Astrocyte of the spinal cord (primary cell): Measurements from ENCODE around the gene METTL21C.

Experiments used
- DNase-seq: peaks from one replicate; pipeline ENCODE4 v3.0.0; 2011; ENCODE audit warnings: low read depth, low spot score
- H3K4me3 ChIP-seq: 2 replicates; pipeline ENCODE4 v1.5.1; 2011; ENCODE audit warnings: low read depth, mild to moderate bottlenecking, low read length, moderate library complexity
- in situ Hi-C: cut with HindIII; loops from 2 replicates; pipeline ENCODE4 v1.10.0; 2017; ENCODE audit warnings: low sequenced_read_pairs
- TF ChIP-seq, protein P1 (sequence below): IDR thresholded peaks from 2 replicates; pipeline ENCODE4 v1.5.1; 2012; ENCODE audit warnings: low read depth, mild to moderate bottlenecking, low read length, inconsistent platforms

Gene METTL21C

DNA sequence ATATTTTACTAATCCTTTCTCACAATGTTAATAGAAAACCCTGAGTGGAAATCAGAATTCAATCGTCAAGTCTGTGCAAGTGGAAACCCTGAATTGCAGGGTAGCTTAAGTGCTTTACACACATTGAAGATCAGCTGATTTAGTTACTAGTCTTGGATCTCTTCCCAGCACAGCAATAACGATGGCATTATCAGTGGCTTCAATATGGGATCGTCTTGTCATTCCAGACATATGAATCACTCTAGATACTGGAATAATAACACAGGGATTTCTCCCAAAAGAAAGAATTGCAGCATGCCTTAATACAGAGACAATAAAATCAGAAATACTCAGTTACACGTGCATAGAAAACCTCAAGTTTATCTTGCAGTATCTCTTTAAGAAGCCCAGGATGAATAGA, 12.6 kb upstream of the METTL21C start:
- TF ChIP-seq, protein P1, sequence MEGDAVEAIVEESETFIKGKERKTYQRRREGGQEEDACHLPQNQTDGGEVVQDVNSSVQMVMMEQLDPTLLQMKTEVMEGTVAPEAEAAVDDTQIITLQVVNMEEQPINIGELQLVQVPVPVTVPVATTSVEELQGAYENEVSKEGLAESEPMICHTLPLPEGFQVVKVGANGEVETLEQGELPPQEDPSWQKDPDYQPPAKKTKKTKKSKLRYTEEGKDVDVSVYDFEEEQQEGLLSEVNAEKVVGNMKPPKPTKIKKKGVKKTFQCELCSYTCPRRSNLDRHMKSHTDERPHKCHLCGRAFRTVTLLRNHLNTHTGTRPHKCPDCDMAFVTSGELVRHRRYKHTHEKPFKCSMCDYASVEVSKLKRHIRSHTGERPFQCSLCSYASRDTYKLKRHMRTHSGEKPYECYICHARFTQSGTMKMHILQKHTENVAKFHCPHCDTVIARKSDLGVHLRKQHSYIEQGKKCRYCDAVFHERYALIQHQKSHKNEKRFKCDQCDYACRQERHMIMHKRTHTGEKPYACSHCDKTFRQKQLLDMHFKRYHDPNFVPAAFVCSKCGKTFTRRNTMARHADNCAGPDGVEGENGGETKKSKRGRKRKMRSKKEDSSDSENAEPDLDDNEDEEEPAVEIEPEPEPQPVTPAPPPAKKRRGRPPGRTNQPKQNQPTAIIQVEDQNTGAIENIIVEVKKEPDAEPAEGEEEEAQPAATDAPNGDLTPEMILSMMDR, result no peak
- H3K4me3 ChIP-seq, result no peak overlapping the region
- in situ Hi-C loops, result no loop called here
- DNase-seq, result peak; percentile 87

DNA sequence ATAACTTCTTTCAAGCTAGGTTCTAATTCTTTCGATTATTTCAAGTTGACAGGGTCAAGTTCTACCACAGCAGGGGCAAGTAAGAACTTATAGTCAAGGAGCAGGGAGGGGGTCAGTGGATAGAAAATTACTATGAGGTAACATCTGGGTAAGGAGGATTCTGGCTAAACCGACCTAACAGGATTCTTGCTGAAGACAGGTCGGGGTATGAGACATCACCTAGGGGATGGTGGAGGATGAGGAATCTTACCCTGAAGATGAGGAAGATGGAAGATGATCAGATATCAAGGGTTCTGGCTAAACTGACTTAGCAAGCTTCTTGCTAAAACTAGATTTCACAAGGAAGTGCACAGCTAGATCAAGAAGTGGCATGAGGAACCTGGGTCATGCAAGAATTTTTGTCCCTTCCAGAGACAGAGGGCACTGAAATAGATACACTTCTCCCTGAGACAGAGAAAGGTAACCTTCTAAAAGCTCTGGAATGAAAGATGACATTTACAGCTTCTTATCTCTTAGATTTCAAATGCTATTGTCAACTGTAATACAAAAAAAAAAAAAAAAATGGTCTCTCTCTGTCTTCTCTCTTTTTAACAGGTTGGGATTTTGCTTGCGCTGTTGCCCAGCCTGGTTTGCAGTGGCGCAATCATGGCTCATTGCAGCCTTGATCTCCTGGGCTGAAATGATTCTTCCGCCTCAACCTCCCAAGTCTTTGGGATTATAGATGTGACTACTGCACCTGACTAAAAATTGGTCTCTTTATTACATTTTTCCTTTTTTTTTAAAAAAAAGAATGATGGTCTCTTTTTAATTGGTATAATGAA, 9.6 kb upstream of the METTL21C start:
- DNase-seq, result no peak
- H3K4me3 ChIP-seq, result no peak overlapping the region
- TF ChIP-seq, protein P1, result no peak
- in situ Hi-C loops, result no loop called here

DNA sequence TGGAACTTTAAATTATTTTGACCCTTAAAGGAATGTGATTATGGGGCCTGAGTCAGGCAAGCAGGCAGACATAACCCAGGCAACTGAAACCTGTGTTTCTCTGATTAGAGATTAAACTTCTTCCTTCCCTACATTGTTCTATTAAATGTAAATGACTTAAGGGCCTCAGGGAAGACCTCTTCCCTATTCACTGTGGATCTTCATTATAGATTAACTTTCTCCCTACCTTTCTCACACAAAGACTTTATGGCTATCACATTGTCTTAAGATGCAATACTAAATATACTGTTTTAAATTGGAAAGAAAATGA, 8.8 kb upstream of the METTL21C start:
- no peak for DNase-seq
- TF ChIP-seq, protein P1, result no peak
- in situ Hi-C loops, result no loop called here
- no peak overlapping the region for H3K4me3 ChIP-seq

- DNase-seq, result peak; percentile 48
- H3K4me3 ChIP-seq, result no peak overlapping the region
- in situ Hi-C loops, result no loop called here
- TF ChIP-seq, protein P1, result no peak
Observed at GRCh38 chr13:102702965-102703725, 8.3 kb upstream of the METTL21C start.

GRCh38 chr13:102701331-102701730, 6.5 kb upstream of the METTL21C start:
- in situ Hi-C loops, result no loop called here
- no peak overlapping the region for H3K4me3 ChIP-seq
- TF ChIP-seq, protein P1, result no peak
- DNase-seq, result no peak

DNA sequence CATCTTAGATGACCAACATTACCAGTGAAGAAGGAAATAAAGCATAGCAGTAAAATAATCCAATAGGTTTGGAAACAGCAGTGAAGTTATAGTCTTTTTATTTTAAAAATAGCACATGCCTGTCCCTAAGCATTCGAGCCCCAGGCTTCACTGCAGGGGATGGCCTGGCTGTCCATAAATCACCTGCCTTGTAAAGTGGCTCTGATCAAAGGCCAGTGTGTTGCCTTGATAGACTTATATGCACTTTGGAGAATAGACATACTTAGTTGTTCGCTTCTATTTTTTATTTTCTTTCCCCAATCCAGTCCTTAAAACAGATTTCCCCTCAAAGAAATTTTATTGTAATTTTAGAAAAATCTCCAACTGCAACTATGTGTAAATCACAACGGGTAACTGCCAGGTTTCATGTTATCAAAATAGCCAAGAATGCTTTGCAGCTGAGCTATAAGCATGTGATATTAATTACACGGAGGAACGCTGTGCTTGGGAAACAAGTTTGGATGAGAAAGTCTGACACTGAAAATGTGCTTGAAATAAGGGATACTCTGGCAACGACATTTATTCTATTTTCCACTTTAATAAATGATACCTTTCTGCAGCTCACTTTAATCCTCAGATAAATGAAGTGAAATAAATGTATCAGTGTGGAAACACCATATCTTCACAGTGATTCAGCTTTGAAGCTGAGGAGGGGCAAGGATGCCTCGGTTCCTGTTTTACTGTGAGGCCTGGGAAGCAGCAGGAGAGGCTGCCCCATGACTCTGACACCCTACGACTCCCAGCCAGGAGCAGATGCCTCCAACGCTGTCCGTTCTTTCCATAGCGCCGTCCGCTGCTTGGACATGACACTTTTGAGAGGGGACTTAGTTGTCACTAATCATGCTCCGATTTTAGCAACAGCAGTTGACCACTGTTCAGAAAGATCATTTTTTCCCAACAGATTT, 5.5 kb upstream of the METTL21C start:
- no peak for DNase-seq

More for the DNA sequence above, 5.5 kb upstream of the METTL21C start:
- TF ChIP-seq, protein P1, result no peak
- H3K4me3 ChIP-seq, result no peak overlapping the region
- in situ Hi-C loops, result no loop called here
